GM19043 (cell line): Measurements from ENCODE around the gene MLXIP.
"Not testable (repeated sequence)": the region's sequence is repeated elsewhere in the genome, so short reads cannot be mapped to it uniquely, and the experiment has no call there.

Source experiments
- ATAC-seq: cut with Tn5 transposase; IDR thresholded peaks from one replicate; pipeline ENCODE4 v1.9.1; 2021; ENCODE audit warnings: low read depth; ENCODE audit not compliant: unreplicated experiment

The MLXIP gene, protein sequence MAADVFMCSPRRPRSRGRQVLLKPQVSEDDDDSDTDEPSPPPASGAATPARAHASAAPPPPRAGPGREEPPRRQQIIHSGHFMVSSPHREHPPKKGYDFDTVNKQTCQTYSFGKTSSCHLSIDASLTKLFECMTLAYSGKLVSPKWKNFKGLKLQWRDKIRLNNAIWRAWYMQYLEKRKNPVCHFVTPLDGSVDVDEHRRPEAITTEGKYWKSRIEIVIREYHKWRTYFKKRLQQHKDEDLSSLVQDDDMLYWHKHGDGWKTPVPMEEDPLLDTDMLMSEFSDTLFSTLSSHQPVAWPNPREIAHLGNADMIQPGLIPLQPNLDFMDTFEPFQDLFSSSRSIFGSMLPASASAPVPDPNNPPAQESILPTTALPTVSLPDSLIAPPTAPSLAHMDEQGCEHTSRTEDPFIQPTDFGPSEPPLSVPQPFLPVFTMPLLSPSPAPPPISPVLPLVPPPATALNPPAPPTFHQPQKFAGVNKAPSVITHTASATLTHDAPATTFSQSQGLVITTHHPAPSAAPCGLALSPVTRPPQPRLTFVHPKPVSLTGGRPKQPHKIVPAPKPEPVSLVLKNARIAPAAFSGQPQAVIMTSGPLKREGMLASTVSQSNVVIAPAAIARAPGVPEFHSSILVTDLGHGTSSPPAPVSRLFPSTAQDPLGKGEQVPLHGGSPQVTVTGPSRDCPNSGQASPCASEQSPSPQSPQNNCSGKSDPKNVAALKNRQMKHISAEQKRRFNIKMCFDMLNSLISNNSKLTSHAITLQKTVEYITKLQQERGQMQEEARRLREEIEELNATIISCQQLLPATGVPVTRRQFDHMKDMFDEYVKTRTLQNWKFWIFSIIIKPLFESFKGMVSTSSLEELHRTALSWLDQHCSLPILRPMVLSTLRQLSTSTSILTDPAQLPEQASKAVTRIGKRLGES

DNA sequence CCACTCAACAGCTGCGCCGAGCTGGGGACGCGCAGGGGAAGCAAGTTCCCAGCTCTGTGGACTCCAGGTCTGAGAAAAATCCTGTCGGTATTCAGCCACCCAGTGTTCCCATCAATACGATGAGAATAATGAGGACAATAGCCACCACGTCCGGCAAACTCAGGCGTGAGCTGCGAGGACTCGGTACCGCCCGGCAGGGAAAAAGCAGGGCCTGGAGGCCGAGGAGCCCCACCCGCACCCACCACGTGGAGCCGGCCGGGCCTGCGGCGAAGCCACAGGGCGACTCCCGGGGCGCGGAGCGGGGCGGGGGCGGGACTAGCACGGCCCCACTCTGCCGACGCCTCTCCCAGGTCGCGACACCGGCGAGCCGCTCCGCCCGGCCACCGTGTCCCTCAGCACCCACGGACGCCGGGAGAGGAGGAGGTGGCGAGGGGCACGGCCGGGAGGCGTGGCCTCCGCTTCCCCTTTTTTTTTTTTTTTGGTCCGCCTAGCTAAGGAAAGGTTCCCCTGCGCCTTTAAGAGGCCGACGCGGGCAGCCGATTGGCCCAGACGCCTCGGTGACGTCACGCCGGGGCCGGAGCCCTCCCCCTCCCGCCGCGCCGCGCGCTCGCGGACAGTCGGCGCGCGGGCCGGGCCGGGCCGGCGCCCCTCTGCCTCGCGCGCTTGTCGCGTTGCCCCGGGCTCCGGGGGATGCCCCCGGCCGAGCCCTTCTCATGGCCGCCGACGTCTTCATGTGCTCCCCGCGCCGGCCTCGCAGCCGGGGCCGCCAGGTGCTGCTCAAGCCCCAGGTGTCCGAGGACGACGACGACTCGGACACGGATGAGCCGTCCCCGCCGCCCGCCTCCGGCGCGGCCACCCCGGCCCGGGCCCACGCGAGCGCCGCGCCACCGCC lies at the start of gene MLXIP:
Gene MLXIP, plus strand, starts transcription at position 616 of the 892 bp plus-strand sequence. Its CDS starts 98 bp downstream, at position 714.
- ATAC-seq, result peak; percentile 60

DNA sequence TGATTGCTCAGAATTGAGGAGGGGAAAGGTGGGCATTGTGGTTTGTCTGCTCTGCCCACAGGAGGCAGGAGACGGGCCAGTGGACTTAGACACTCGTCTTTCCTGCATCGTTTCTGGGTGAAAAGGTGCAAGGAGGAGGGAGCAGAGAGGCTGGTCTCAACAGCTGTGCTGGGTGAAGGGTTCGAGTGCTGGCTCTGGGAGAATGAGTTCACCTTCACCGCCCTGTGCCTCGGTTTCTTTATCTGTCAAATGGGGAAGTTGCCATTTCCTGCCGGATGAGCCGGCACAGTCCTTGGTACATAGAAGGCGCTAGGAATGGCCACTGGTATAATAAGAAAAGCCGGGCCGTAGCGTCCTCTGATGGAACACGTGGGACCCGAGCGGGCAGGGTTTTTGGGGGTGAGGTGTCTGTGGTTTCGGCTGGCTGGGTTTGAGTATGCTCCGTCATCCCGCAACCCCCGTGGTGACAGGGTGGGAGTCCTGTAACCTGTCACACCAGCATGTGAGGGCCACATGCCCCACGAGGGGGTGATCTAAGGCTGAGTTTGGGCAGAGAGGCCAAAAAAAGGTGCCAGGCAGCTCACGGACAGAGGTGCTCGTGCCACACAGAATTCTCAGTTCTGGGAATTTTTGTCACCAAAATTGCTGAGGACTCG lies 49.5 kb upstream of the MLXIP start:
- ATAC-seq, result no peak

DNA sequence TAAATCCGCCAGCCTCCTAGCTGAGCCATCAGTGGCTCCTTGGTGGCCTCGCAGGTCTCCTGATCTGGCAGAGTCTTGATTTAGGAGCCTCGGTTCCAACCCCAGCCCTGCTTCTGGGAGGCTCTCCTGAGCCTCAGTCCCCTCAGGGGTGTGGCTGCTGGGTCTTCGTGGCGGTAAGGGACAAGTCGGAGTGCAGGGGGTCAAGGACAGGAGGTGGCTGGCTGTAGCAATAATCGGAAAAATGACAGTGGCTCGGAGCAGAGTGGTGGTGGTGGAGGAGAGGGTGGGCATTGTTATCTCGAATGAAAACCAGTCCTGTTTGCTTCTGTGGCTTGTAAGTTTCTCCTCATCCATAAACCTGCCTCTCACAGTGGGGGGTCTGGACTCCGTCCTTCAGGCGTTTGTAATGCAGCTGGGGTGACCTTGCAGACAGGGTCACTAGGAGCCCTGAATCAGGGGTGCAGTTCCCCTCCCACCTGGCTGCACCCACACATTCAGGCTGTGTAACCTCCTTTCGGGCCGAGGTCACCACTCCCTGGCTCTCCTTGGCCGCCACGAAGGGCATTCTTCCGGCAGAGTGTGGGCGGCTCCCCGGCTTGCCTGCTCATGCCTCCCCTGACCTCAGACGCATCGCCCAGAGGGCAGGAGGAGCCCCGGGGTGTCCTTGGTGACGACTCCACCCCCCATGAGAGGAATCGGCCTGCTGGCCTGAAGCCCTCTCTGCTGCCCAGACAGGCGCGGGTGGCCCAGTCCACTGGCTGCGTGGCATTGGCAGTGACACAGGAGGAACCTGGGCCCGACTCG lies 48.7 kb upstream of the MLXIP start:
- ATAC-seq, result no peak

DNA sequence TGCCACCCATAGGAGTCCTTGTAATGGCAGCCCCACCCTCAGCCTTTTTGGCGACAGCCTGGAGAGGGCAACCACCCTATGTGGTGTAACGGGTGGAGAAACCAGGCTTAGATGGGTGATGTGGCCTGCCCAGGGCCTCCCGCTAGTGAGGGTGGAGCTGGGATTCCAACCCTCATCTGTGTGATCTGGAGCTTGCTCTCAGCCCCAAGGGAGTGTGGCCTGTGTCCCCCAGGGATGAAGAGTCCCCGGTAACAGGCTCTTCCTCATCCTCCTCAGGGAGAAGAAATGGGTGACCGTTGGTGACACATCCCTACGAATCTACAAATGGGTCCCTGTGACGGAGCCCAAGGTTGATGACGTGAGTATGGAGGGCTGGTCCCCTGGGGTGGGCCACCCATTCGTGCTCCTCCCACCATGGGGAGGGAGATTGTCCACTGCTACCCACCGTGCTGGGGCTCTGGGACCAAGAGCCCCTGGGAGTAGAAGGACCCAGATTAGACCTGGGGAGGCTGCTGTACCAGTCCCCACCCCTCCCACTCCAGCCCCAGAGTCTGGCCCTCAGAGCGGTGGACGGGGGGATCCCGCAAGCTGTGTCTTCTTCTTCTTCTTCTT lies 48.0 kb upstream of the MLXIP start:
- ATAC-seq, result no peak

DNA sequence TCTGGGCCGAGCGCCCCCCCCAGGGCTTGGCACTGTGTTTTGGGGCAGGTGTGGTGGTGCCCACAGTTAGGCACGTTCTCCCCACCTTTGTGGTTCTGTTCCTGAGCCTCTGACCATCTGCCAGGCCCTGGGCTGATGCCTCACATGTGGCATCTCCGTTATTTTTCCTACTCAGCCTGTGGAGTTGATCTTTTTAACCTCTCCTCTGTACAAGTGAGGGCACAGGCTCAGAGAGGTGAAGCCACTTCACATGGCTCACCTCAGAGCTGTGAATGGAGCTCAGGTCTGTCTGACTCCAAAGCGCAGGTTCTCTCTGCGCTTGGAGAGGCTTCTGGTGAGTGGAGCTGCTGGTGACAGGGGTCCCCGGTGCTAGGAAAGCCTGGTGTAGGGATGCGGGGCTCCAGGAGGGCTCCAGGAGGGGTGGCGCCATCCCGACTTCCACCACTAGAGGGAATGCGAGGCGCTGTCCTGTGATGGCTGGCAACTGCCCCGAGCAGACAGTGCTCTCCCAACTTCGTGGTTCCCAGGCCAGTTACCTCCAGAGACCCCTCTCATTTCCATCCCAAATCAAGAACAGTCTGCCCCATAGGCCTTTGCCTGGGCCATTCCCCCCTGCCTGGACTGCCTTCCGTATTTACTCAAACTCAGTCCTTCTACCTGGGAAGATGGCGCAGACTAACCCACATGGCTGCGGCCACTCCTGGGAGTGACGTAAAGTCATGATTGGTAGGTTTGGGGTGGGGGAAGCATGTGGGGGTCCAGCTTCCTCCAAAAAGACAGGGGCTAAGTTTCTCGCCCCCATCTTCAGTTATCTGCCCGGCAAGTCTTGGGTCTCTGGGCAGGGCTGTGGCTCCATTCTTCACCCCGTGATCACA lies 47.0 kb upstream of the MLXIP start:
- ATAC-seq, result no peak

DNA sequence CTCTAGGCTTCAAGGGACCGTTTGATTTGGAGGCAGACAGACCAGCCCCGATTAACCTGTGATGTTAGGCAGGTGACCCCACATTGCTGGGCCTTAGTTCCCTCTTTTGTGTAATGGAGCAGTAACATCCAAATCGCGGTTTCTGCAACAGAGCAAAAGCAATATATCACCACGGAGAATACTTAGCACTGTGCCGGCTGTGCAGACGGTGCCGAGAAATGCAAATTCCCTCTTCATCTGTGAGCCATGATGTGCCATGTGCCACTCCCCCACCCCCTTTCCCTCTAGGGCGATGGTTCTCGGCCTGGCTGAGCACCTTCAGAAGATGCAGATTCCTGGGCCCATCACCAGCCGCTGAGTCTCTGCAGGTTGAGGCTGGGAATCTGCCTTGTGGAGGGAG lies 46.0 kb upstream of the MLXIP start:
- no peak for ATAC-seq

DNA sequence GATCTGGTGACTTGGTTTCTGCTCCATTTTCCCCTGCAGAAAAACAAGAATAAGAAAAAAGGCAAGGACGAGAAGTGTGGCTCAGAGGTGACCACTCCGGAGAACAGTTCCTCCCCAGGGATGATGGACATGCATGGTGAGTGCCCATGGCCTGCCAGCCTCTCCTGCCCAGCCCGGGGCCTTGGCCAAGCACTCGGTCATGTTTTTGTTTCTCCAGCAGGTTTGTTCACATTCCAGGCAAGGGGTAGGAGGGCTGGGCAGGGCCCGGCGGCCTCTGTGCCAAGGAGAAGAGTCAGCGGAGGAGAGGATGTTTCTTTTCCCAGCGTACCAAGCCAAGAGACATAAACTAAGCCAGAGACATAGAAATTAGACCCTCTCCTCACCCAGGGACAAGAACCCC lies 43.3 kb upstream of the MLXIP start:
- no peak for ATAC-seq

DNA sequence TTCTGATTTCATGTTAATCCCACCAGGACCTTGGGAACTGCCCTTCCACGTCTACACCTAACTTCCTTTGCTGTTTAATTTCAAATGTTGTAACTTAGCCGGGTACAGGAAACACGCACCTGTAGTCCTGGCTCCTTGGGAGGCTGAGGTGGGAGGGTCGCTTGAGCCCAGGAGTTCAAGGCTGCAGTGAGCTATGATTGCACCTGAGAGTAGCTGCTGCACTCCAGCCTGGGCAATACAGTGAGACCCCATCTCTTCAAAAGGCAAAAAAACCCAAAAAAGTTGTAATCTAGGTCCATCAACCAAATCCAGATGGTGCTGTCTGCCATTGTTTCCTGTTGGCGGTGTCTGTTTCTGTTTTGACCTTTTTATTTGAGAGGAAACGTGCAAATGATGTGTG lies 42.4 kb upstream of the MLXIP start:
- no peak for ATAC-seq

DNA sequence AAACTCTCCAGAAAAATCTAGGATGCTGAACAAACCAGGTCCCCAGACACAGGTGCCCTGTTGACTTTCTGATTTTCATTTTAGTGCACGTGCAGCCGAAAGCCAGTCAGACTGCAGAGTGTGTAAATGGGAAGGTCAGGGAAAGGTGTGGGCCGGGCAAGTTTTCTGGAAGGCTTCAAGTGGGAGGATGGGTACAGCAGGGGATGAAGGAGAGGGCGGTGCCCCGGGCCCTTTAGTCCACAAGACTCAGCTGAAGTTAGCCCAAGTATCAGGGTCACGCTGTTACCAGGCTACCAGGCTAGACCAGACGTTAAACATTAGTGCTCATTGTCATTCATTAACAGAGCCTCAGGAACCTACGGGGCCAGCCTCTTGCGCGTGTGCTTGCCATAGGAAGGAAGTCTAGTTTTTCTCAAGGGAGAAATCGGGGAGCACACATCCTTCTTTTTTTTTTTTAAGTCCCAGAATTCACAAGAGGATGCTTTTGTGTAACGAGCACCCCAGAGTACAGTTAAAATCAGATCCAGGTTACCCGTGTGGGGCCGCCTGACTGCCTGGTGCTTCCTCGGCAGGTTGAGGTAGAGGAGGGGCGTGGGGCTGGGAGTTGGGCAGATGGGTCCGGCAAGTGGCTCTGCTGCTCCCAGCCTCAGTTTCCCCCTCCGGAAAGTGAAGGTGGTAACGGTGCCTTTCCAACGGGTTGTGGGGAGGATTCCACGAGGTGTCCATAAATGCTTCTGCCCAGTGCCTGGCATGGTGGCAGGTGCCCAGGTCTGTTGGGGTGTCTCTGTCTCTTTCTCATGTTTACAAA lies 37.8 kb upstream of the MLXIP start:
- peak; percentile 49 for ATAC-seq

DNA sequence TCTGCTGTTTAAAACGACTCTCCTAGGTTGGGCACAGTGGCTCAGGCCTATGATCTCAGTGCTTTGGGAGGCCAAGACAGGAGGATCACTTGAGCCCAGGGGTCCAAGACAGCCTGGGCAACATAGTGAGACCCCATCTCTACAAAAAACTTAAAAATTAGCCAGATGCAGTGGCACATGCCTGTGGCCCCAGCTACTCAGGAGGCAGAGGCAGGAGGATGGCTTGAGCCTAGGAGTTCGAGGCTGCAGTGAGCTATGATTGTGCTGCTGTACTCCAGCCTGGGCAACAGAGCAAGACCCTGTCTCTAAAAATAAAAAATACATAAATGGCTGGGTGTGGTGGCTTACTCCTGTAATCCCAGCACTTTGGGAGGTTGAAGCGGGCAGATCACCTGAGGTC lies 37.1 kb upstream of the MLXIP start:
- ATAC-seq, result not testable (repeated sequence)

DNA sequence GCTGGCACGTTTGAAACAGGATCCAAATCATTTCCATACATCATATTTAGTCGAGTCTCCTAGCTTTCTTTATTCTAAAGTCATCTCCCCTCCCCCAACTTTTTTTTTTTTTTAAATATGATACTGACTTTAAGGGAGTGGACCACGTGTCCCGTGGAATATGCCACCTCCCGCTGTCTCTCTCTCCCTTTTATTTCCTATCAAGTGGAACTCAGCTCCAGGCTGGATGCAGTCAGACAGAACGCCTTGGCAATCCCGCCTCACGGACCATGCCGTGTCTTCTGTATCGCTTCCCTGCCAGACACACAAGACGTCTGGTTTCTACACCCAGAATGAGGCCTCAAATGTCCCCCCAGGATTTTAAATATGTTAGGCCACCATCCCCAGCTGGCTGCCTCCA lies 35.6 kb upstream of the MLXIP start:
- no peak for ATAC-seq

DNA sequence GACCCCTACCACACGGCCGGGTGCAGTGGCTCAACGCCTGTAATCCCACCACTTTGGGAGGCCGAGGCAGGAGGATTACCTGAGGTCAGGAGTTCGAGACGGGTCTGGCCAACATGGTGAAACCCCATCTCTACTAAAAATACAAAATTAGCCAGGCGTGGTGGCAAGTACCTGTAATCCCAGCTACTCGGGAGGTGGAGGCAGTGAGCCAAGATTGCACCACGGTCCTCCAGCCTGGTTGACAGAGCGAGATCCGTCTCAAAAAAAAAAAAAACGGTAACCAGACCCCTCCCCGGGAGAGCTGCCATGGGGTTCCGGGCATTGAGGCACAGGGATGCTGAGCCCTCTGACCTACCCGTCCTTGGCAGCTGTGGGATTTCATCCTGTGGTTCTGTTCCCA lies 35.1 kb upstream of the MLXIP start:
- ATAC-seq, result no peak

DNA sequence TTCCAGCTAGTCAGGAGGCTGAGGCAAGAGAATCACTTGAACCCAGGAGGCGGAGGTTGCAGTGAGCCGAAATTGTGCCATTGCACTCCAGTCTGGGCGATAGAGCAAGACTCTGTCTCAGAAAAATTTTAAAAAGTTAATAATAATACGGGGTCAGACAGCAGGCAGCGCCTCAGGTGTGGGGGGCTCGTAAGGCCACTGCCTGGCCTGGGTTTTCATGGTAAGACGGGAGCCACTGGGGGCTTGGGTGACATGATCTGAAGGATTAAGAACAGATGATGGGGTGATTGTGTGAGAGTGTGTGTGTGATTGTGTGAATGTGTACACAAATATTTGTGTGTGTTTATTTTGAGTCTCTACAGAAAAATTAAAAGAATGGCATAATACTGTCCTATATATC lies 33.3 kb upstream of the MLXIP start:
- ATAC-seq, result no peak

DNA sequence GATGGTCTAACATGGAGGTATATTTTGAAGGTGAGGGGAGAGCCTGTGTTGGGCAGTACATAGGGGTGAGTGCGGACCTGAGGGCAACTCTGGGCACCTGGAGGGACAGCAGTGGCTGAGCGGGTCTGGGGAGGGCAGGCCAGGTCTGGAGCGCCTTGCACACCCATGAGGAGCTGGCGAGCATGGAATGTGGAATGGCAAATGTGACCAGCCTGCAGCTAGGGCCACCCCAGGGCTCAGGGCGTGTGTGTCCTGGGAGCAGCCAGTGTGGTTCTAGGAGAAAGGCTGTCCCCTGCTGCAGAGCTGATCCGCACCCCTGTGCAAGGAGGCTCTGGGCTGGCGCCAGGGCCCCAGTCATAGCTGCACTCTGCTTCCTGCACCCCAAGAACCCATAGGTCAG lies 32.4 kb upstream of the MLXIP start:
- no peak for ATAC-seq

DNA sequence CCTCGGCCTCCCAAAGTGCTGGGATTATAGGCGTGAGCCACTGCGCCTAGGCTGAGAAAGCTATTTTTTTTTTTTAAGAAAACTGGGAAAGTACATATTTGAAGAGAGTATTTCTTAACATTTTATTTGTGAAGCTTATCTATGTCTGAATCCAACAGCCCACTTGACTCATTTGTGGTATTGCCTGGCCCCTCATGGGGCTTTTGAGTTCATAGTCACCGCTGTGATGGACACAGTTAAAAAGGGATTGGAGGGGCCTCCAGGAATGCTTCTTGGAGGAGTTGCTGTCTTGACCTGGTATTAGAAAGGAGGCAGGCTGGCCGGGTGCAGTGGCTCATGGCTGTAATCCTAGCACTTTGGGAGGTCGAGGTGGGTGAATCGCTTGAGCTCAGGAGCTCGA lies 30.4 kb upstream of the MLXIP start:
- ATAC-seq, result no peak

DNA sequence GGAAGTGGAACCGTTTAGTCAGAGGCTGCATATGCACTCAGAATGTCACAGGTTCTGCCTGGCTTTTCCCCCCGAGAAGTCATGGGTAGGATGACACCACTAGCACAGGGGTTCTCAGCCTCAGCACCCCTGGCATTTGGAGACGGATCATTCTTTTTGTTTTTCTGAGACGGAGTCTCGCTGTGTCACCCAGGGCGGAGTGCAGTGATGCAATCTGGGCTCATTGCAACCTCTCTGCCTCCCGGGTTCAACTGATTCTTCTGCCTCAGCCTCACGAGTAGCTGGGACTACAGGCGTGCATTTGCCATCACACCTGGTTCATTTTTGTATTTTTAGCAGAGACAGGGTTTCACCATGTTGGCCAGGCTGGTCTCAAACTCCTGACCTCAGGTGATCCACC lies 28.7 kb upstream of the MLXIP start:
- no peak for ATAC-seq

DNA sequence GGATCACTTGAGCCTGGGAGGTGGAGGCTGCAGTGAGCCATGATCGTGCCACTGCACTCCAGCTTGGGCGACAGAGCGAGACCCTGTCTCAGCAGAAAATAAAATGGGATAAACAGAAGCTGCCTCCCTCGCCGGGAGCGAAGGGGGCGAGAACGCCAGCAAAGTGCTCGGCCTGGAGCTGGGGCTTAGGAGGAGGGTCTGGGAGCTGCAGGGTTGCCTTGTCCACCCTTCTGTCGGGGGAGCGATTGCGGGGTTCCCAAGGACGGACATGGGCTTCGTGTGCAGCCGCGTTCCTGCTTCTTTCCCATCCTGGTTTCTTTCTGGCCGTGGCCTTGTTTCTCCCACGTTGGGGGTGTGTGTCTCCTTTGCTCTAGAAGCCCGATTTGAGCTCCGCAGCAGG lies 27.9 kb upstream of the MLXIP start:
- ATAC-seq, result no peak
